Glutamatergic neuron (in vitro differentiated cells): Measurements from ENCODE around the gene NFIX. TPM values are rescaled to one million over a fixed set of nuclear protein-coding genes. Genes with fewer than 3 reads are reported as not detected.

Source experiments
- DNase-seq: peaks from one replicate; pipeline ENCODE4 v3.0.0; 2022
- H3K27ac Mint-ChIP-seq: one replicate; pipeline ENCODE4 v1.8.0; 2020; ENCODE audit warnings: mild to moderate bottlenecking, mixed read lengths, inconsistent platforms; ENCODE audit not compliant: unreplicated experiment
- H3K27me3 Mint-ChIP-seq: one replicate; pipeline ENCODE4 v1.8.0; 2020; ENCODE audit warnings: mild to moderate bottlenecking, moderate library complexity, mixed read lengths, inconsistent platforms; ENCODE audit not compliant: unreplicated experiment
- H3K36me3 Mint-ChIP-seq: one replicate; pipeline ENCODE4 v1.8.0; 2020; ENCODE audit warnings: mild to moderate bottlenecking, mixed read lengths, inconsistent platforms; ENCODE audit not compliant: unreplicated experiment
- H3K4me1 Mint-ChIP-seq: one replicate; pipeline ENCODE4 v1.8.0; 2020; ENCODE audit warnings: mild to moderate bottlenecking, low read depth, mixed read lengths, inconsistent platforms; ENCODE audit not compliant: unreplicated experiment
- H3K4me3 Mint-ChIP-seq: one replicate; pipeline ENCODE4 v1.8.0; 2020; ENCODE audit warnings: mild to moderate bottlenecking, mixed read lengths, inconsistent platforms; ENCODE audit not compliant: unreplicated experiment
- H3K9me3 Mint-ChIP-seq: one replicate; pipeline ENCODE4 v1.8.0; 2020; ENCODE audit warnings: mild to moderate bottlenecking, moderate library complexity, mixed read lengths, inconsistent platforms; ENCODE audit not compliant: unreplicated experiment
- total RNA-seq: library from RNA; stranded (reverse); fragmentation: NEBNext Ultra II Directional; extraction: Animal tissue kit (Norgen Biotek cat#: 25700); gene quantifications from one replicate; pipeline ENCODE4 v1.2.1, GENCODE V29; 2021; ENCODE audit not compliant: unreplicated experiment
- TF ChIP-seq, protein P1 (sequence below): fragments of 200-600 bp; sonication (generic); IDR thresholded peaks from one replicate; pipeline ENCODE4 v1.5.0; 2021; ENCODE audit not compliant: partially characterized antibody, unreplicated experiment

Gene NFIX
- total RNA-seq, 1 donor from 2014 or later = 2.4 TPM

- H3K36me3 Mint-ChIP-seq = no peaks in the 10 kb centered on the region
- H3K9me3 Mint-ChIP-seq = peaks cover 5% of the 10 kb centered on the region
- TF ChIP-seq, protein P1, sequence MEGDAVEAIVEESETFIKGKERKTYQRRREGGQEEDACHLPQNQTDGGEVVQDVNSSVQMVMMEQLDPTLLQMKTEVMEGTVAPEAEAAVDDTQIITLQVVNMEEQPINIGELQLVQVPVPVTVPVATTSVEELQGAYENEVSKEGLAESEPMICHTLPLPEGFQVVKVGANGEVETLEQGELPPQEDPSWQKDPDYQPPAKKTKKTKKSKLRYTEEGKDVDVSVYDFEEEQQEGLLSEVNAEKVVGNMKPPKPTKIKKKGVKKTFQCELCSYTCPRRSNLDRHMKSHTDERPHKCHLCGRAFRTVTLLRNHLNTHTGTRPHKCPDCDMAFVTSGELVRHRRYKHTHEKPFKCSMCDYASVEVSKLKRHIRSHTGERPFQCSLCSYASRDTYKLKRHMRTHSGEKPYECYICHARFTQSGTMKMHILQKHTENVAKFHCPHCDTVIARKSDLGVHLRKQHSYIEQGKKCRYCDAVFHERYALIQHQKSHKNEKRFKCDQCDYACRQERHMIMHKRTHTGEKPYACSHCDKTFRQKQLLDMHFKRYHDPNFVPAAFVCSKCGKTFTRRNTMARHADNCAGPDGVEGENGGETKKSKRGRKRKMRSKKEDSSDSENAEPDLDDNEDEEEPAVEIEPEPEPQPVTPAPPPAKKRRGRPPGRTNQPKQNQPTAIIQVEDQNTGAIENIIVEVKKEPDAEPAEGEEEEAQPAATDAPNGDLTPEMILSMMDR = no peak
- peak overlapping the region; percentile 30 for H3K4me3 Mint-ChIP-seq
- peaks cover 13% of the 10 kb centered on the region for H3K4me1 Mint-ChIP-seq
- H3K27me3 Mint-ChIP-seq = peaks cover 46% of the 10 kb centered on the region
- H3K27ac Mint-ChIP-seq = no peak overlapping the region
- DNase-seq = no peak
Observed at GRCh38 chr19:13013649-13014048, 18.4 kb downstream of the NFIX start.

DNA sequence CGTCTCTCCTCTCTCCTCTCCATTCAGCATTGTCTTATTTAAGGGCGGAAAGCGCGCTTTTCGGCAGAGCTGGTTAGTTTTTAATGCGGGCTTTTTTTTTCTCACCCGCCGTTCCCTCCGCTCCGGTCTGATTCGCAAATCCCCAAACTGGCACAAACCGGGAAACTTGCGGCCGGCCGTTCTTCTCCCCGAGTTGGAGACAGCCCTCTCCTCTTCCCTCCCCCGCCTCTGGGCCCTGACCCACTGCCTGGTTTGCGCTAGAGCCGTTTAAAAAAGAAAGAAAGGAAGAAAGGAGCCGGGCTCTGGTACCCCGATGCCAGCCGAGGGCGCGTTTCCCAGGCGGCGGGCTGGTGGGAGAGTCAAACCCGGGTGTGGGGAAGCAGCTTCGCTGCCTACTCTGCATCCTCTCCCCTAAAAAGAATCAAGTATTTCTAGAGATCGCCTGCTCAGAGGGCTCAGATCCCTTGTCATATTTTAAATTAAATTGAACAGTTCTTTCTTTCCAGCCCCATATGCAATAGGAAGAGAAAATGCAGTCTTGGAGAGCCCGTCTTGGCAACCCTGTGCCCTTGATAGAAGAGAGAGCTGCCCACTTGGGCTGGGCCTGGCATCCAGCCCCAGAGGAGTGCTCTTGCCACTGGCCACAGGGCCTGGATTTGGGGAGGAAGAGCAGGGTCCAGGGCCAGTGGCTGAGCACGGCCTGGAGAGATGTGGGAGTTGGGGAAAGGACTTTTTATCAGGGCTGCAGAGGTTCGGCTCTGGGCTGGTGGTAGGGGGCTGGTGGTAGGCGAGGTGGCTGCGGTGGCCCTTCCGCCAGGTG lies 19.0 kb downstream of the NFIX start:
- Mint-ChIP-seq H3K4me1 (peaks cover 11% of the 10 kb centered on the region), H3K27me3 (peaks cover 42% of the 10 kb centered on the region), H3K4me3 (peak overlapping the region; percentile 30), H3K9me3 (peaks cover 5% of the 10 kb centered on the region), H3K27ac (no peak overlapping the region), H3K36me3 (no peaks in the 10 kb centered on the region)
- no peak for DNase-seq
- TF ChIP-seq, protein P1 = no peak

- TF ChIP-seq, protein P1 = no peak
- Mint-ChIP-seq H3K27ac (no peak overlapping the region), H3K27me3 (peaks cover 44% of the 10 kb centered on the region), H3K36me3 (no peaks in the 10 kb centered on the region), H3K4me3 (no peak overlapping the region), H3K9me3 (peaks cover 3% of the 10 kb centered on the region), H3K4me1 (peaks cover 13% of the 10 kb centered on the region)
- DNase-seq = no peak
Observed at GRCh38 chr19:13014921-13015280, 19.6 kb downstream of the NFIX start.

DNA sequence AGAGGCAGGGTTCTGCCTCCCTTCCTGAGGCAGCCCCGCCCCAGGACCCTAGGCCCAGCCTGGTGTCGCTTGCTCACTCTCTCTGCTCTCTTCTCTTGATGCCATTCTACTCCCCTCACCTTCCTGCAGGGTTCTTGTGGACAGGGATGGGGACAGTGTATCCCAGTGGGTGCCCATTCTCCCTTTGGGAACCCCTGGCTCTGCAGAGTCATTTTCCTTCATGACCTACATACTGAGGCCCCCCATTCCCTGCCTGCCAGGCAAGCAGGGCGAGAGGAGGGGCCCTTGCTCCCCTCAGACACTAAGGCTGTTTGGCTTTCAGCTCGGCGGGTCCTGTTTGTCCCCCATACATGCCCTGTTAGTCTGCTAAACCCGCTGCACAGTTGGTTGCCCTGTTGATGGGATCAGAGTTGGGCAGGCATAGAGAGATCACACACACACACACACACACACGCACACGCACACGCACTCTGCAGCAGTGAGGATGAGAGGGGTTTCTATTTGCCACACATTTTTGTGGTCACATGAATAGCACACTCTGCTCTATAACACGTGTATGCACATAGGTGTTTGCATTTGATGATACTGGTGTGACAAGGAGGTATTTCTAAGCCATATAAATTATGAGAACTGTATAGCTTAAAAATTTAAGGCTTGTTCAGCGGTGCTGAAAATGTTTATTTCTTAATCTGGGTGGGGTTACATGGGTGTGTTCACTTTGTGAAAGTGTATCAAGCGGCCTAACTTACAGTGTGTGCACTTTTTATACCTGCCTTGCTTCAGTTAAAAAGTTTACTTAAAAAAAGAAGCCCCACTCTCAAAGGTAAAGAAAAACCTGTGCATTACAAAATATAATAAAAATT lies 20.3 kb downstream of the NFIX start:
- Mint-ChIP-seq H3K27me3 (peaks cover 44% of the 10 kb centered on the region), H3K27ac (no peak overlapping the region), H3K36me3 (no peaks in the 10 kb centered on the region), H3K4me3 (no peak overlapping the region), H3K4me1 (peaks cover 15% of the 10 kb centered on the region), H3K9me3 (peaks cover 3% of the 10 kb centered on the region)
- no peak for DNase-seq
- TF ChIP-seq, protein P1 = no peak

GRCh38 chr19:13016245-13016627 lies 21.0 kb downstream of the NFIX start:
- H3K4me1 Mint-ChIP-seq = peaks cover 17% of the 10 kb centered on the region
- no peak overlapping the region for H3K27ac Mint-ChIP-seq
- no peak for DNase-seq
- H3K36me3 Mint-ChIP-seq = no peaks in the 10 kb centered on the region
- peaks cover 3% of the 10 kb centered on the region for H3K9me3 Mint-ChIP-seq
- peaks cover 44% of the 10 kb centered on the region for H3K27me3 Mint-ChIP-seq
- H3K4me3 Mint-ChIP-seq = no peak overlapping the region
- TF ChIP-seq, protein P1 = no peak
